GM12801 (cell line): ENCODE data around the gene SERPINC1.

Source experiments
- TF ChIP-seq, protein P1 (sequence below): IDR thresholded peaks from one replicate; pipeline ENCODE4 v1.5.1; 2011; ENCODE audit warnings: control low read depth; ENCODE audit not compliant: insufficient read length; ENCODE audit errors: extremely low read depth

Gene SERPINC1

DNA sequence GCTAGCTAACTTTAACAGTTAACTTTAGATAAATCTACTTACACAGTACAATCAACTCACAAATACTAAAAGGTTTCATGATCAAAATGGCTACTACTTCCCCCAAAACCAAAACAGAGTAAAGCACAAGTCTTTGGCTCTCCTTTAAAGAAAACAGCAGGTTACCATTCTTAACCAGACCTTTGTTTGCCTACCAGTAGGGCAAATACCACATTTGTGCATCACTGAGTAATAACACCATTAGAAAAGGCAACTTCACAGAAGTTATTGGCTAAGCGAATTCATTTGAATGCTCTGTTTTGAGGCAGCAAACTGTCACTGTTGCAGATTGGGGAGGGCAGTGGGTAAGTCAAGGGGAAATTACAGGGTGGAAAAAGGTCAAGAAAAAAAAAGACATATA, 17.3 kb upstream of the SERPINC1 start:
- TF ChIP-seq, protein P1, sequence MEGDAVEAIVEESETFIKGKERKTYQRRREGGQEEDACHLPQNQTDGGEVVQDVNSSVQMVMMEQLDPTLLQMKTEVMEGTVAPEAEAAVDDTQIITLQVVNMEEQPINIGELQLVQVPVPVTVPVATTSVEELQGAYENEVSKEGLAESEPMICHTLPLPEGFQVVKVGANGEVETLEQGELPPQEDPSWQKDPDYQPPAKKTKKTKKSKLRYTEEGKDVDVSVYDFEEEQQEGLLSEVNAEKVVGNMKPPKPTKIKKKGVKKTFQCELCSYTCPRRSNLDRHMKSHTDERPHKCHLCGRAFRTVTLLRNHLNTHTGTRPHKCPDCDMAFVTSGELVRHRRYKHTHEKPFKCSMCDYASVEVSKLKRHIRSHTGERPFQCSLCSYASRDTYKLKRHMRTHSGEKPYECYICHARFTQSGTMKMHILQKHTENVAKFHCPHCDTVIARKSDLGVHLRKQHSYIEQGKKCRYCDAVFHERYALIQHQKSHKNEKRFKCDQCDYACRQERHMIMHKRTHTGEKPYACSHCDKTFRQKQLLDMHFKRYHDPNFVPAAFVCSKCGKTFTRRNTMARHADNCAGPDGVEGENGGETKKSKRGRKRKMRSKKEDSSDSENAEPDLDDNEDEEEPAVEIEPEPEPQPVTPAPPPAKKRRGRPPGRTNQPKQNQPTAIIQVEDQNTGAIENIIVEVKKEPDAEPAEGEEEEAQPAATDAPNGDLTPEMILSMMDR, result no peak

DNA sequence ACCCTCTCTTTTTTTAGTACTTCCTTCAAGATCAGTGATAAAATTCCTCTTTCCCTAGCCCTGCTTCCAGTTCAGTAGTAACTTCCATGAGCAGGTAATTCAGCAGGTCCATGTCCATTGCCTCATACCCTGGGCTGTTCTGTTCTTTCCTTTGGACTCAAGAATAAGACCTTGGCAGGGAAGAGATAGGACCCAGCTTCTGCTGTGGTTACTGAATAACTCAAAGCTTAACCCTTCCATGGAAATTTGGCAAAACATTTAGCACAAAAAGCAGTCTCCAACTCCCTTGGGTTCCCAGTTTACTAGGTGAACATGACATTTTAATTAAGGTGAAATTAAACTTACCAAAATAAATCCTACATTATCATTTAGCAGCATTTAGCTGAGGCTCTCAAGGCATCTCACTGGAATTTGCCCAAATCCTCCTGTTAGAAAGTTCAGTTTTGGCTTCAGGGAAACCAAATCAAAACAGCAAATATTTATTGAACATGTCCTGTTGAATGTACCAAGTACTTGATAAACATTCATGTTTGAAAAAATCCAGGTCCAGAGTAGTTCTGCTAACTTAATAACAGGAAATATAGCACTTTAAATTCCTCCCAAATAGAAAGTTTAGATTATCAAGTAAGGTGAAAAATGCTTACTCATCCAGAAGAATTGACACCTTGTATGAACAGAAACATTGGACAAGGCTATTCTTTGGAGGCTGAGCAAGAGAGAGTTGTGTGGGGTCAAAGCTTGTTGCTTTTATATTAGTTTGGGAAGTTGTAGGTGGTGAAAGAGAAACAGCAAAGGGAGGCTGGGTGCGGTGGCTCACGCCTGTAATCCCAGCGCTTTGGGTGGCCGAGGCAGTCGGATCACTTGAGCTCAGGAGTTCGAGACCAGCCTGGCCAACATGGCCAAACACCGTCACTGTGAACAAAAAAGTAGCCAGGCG, 8.4 kb upstream of the SERPINC1 start:
- TF ChIP-seq, protein P1, result no peak

DNA sequence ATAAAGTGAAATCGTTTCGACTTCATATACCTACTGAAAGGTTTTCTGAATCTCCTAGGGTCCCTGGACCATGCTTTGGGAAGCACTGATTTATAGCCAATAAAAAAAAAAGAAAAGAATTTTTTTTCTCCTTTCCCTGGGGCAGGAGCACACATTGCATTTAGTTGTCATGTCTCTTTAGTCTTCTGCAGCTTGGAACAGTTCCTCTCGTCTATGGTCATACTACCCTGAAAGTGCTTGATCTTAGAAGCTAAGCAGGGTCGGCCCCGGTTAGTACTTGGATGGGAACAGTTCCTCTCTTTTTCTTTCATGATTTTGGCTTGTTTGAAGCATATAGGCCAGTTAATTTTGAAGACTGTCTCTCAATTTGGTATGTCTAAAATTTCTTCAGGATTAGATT, 3.7 kb upstream of the SERPINC1 start:
- TF ChIP-seq, protein P1, result no peak

DNA sequence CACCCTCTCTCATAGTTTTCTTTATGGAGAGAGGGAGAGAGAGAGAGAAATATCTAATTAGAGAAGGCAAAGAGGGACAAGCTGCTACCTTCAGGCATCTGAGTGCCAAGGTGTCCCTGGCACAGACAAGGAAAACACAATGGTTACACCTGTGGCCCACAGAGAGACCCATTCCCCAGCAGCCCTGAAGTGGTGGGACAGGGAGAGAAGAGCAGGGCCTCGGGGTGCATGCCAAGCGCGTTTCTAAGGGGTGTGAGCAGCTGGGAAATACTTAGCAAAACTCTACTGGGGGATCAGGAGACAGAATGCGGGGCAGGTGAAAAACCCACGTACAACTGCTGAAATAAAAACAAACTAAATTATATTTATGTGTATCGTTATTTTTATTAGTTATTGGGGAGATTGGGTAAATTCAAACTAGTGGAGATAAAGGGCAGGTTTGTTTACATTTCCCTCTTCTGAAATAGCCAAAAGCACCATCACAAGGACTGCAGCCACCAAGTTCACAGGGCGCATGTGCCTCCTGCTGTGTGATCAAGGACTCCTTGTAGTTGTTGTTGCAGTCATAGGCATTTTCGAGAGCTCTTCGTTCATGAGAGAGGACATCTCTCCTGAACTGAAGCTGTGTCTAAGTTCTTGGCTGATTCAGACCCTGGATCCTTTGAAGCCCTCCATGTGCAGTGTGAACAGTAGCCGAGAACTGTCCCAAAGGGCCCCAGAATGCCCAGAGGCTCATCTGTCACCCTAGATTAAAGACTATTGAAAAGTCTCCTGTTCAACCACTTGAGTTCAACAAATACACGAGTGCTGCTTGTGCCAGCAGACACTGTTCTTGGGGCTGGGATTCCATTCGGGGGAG, 737 bp upstream of the SERPINC1 start:
- TF ChIP-seq, protein P1, result no peak

DNA sequence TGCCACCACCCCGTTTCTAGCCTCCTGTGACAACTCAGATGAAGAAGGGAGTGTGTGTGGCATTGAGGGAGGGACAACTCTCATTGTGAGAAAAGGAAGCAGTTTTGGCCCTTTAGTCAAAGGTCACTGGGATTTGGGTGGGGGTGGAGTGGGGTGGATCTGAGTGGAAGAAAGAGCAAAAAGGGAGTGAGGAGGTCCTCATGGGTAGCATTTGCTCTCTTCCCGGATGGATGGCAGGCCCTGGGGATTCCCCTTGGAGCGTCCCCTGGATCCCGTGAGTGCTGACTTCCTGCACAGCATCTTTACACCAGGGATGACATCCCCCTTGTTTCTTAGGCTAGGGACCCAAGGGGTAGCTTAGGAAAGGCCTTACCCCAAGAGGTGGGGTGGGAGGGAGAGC, 460 bp downstream of the SERPINC1 start:
- TF ChIP-seq, protein P1, result no peak

DNA sequence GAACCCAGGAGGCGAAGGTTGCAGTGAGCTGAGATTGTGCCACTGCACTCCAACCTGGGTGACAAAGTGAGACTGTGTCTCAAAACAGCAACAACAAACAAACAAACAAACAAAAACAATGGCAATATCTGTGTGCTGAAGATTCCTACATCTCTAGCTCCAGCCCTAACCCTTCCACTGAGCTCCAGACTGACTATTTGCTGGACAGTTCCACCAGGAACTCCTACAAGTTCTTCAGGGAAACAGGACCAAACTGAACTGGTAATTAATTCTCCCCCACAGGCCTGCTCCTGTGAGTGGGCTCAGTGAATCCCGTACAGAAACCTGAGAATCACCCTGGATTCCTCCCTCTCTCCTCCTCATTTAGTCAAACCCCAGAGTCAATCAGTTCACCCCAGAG, 1.5 kb downstream of the SERPINC1 start:
- TF ChIP-seq, protein P1, result no peak

DNA sequence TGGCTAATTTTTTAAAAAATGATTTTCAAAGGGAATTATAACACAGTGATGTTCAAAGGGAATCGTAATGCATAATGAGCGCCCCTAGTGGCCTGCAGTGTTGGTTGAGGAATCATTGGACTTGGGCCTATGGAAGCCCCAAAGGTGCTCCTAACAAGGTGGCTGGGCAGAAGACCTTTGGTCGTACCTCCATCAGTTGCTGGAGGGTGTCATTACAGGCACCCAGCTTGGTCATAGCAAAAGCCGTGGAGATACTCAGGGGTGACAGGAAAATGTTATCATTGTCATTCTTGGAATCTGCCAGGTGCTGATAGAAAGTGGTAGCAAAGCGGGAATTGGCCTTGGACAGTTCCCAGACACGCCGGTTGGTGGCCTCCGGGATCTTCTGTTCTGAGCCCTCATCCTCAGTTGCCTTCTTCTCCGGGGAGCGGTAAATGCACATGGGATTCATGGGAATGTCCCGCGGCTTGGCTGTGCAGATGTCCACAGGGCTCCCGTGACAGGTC, 2.7 kb downstream of the SERPINC1 start:
- TF ChIP-seq, protein P1, result peak; percentile 33
